A549 (cell line): ENCODE data around the gene AQP12B.

ENCODE experiments used
- CHD2 ChIP-seq: fragments of 150-350 bp; IDR thresholded peaks from 2 replicates; pipeline ENCODE4 v1.6.1; 2014; ENCODE audit warnings: low read length; ENCODE audit not compliant: partially characterized antibody
- CTCF ChIP-seq: fragments of >200 bp; sonication (Bioruptor Twin); formaldehyde crosslinking; IDR thresholded peaks from 3 replicates; pipeline ENCODE4 v1.5.1; 2016
- EP300 ChIP-seq, 2 experiments: fragments of >200 bp; sonication (Bioruptor Twin); formaldehyde crosslinking; IDR thresholded peaks; 2 replicates in 1 of 2; 3 replicates in 1 of 2; pipeline ENCODE4 v1.6.1; 2016 to 2017
- HEYL ChIP-seq: fragments of 250-450 bp; sonication (Bioruptor Pico); IDR thresholded peaks from 2 replicates; pipeline ENCODE4 v1.8.0; 2021; ENCODE audit warnings: mild to moderate bottlenecking, moderate library complexity
- POLR2AphosphoS2 ChIP-seq: conservative IDR thresholded peaks from 2 replicates; pipeline ENCODE4 v1.6.1; 2012; ENCODE audit warnings: low read length, improper control_type of control experiment, inconsistent platforms
- RARB ChIP-seq: fragments of 250-450 bp; sonication (Bioruptor Pico); IDR thresholded peaks from 2 replicates; pipeline ENCODE4 v1.8.0; 2021; ENCODE audit warnings: mild to moderate bottlenecking, moderate library complexity
- REST ChIP-seq: fragments of 200-600 bp; sonication (generic); IDR thresholded peaks from 2 replicates; pipeline ENCODE4 v1.6.1; 2016; ENCODE audit warnings: antibody characterized with exemption, mild to moderate bottlenecking, moderate library complexity
- SREBF2 ChIP-seq: fragments of 450-650 bp; IDR thresholded peaks from 2 replicates; pipeline ENCODE4 v1.6.1; 2014; ENCODE audit warnings: mild to moderate bottlenecking, moderate library complexity
- TFCP2L1 ChIP-seq: fragments of 250-450 bp; sonication (Bioruptor Pico); IDR thresholded peaks from 2 replicates; pipeline ENCODE4 v1.5.0; 2021; ENCODE audit warnings: mild to moderate bottlenecking
- USF2 ChIP-seq: fragments of 450-650 bp; IDR thresholded peaks from 2 replicates; pipeline ENCODE4 v1.6.1; 2014; ENCODE audit warnings: antibody characterized with exemption
- ZNF302 ChIP-seq: fragments of 250-450 bp; sonication (Bioruptor Pico); IDR thresholded peaks from 2 replicates; pipeline ENCODE4 v1.9.0; 2021; ENCODE audit warnings: inconsistent platforms, mild to moderate bottlenecking, moderate library complexity
- TF ChIP-seq, protein P1 (sequence below): IDR thresholded peaks from 2 replicates; pipeline ENCODE4 v1.6.1; 2012

DNA sequence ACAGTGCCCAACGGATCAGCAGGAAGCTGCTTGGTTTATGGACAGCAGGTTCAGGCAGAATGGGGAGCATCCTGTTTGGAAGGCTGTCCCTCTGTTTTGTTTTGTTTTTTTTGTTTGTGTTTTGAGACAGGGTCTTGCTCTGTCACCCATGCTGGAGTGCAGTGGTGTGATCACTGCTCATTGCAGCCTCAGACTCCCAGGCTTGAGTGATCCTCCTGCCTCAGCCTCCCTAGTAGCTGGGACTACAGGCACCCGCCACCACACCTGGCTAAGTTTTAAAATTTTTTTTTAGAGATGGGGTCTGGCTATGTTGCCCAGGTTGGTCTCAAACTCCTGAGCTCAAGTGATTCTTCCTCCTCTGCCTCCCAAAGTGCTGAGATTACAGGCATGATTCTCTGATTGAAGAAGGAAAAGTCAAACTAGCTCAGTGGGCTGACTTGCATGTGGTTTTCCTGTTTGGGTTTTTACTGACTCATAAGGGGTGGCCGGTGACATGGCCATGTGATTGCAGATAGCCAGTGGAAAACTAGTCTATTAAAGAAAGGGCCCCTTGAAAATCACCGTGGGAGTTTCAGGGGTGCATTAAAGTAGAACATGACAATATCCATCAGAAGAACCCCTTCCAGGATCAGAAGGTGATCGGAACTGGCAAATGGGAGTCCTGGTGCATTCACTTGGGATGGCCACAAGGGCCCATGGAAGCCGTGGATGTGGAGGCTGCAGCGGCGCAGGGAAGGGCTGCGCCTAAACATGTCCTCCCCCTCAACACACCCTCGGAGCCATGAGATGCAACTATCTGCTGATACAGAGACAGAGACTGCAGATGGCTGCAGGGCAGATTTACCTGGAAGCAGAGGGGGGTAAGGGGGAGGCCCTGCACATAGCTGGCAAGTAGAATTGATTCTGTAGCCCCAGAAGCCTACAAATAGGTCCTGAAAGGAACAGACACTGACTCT, 26.5 kb downstream of the AQP12B start:
- TF ChIP-seq SREBF2, result no peak
- TF ChIP-seq CTCF, result no peak
- no peak for TF ChIP-seq EP300 (IDR thresholded peaks at IDR 0.05)
- TF ChIP-seq, protein P1, sequence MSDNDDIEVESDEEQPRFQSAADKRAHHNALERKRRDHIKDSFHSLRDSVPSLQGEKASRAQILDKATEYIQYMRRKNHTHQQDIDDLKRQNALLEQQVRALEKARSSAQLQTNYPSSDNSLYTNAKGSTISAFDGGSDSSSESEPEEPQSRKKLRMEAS, result no peak
- no peak for TF ChIP-seq RARB (CRISPR knock-in tag)
- TF ChIP-seq ZNF302 (CRISPR knock-in tag), result no peak
- TF ChIP-seq REST, result no peak
- no peak for TF ChIP-seq HEYL (CRISPR knock-in tag)
- no peak for TF ChIP-seq CHD2
- TF ChIP-seq USF2, result no peak
- no peak for TF ChIP-seq POLR2AphosphoS2
- no peak for TF ChIP-seq TFCP2L1
